Measurements from ENCODE around the gene PRSS36.
A peak's percentile ranks its signal among the peaks of the same experiment; 100 is the strongest.

PRSS36 gene

DNA sequence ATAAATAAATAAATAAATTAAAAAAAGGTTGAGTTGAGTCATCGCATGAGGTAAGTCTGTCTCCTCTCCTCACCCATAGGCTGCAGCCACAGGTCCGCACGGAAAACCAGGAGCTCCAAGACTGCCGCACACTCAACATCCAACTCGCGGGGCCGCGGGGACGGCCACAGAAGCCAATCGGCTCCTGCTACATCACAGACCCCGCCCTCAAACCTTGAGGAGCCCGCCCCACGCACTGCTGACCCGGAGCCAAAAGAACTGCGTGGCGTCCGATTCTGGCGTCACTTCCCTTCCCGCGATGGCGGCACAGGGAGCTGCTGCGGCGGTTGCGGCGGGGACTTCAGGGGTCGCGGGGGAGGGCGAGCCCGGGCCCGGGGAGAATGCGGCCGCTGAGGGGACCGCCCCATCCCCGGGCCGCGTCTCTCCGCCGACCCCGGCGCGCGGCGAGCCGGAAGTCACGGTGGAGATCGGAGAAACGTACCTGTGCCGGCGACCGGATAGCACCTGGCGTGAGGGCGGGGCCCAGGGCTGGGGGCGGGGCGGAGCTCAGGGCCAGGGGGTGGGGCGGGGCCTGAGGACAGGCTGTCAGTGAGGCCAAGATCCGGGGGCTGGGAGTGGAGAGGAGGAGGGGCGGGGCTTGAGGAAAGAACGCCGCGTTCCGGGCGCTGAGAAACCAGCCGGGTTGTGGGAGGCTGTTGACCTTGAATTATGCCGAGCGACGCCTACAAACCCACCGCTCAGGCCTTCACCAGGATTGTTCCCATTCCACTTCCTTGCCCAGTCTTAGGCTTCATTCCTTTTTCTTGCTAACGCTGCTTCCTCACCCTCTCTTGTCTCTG lies 32.3 kb downstream of the PRSS36 start, which contains the start of gene KAT8:
KAT8 (plus strand) TSS at position 281 of the 839 bp plus-strand sequence; CDS start at position 299, 18 bp downstream.
- peak within 1 kb of the TSS; percentile 81 for H3K27ac ChIP-seq (replicated peaks; ENCODE audit: low read length)

DNA sequence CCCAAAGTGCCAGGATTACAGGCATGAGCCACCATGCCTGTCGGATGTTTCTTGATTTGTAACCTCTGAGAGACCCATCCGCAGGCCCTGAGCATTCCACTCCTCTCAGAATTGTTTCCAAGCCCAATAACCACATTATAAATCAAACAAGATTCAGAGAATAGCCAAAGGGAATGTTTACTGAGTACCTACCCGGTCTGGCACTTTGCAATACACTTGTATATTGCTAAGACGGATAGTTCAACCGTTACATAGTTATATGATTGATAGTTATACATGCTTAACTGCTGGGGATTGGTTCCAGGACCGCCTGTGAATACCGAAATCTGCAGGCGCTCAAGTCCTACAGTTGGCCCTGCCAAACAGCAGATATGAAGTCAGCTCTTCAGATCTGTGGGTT lies 35.4 kb downstream of the PRSS36 start:
- Histone ChIP-seq H3K14ac (ENCODE audit: low read length) (no peak overlapping the region), H2BK120ac (ENCODE audit: low read depth, low read length) (no peak overlapping the region), H3K4me2 (ENCODE audit: insufficient read depth, low read length, poor library complexity, severe bottlenecking) (no peak overlapping the region), H2BK5ac (ENCODE audit: low read length) (no peak overlapping the region), H3K27ac (replicated peaks; ENCODE audit: low read length) (no peak overlapping the region), H2AFZ (ENCODE audit: low read length) (no peak overlapping the region), H3K23ac (ENCODE audit: low read depth, low read length, poor library complexity) (no peak overlapping the region), H2AK5ac (ENCODE audit: low read depth, low read length) (no peak overlapping the region), H2BK12ac (ENCODE audit: low read length) (no peak overlapping the region), H3K9ac (ENCODE audit: low read depth, low read length, poor library complexity) (no peak overlapping the region), H3K36me3 (replicated peaks in 1 of 2; ENCODE audit: control insufficient read depth in 2 of 2, insufficient read depth in 2 of 2, low read length in 2 of 2) (peaks cover 31 to 51% of the 10 kb centered on the region in 2 donors), H3K4me1 (ENCODE audit: control insufficient read depth in 2 of 2, insufficient read depth in 1 of 2, low read depth in 1 of 2, low read length in 2 of 2) (peaks cover 5 to 6% of the 10 kb centered on the region in 2 donors), H3K4ac (ENCODE audit: low read length) (no peak overlapping the region), H3K9me3 (replicated peaks in 1 of 2; ENCODE audit: control insufficient read depth in 2 of 2, insufficient read depth in 1 of 2, low read depth in 1 of 2, low read length in 2 of 2) (peaks cover 0 to under 1% of the 10 kb centered on the region in 2 donors), H3K27me3 (ENCODE audit: control insufficient read depth in 3 of 3, insufficient read depth in 3 of 3, low read depth in 1 of 3, low read length in 3 of 3) (no peaks in the 10 kb centered on the region), H3K4me3 (ENCODE audit: low read length in 2 of 2) (no peak overlapping the region), H4K91ac (ENCODE audit: low read depth, low read length, poor library complexity) (no peak overlapping the region), H2BK15ac (ENCODE audit: low read length) (no peak overlapping the region), H3K79me1 (ENCODE audit: low read depth, low read length) (peaks cover 6% of the 10 kb centered on the region), H3K18ac (ENCODE audit: low read length) (no peak overlapping the region), H4K8ac (ENCODE audit: low read depth, low read length) (no peak overlapping the region)
- DNase-seq (ENCODE audit: low spot score) = no peak
- WGBS, 2 donors (ENCODE audit: extremely low coverage in 2 of 2, insufficient read length in 2 of 2, insufficient replicate concordance in 1 of 2) = no CpG with 5 or more reads among the region's 8 CpGs

More for the DNA sequence above, 32.3 kb downstream of the PRSS36 start, which contains the start of gene KAT8:
- Histone ChIP-seq H3K79me1 (ENCODE audit: low read depth, low read length) (peaks cover 7% of the 10 kb centered on the region), H3K4ac (ENCODE audit: low read length) (no peak within 1 kb of the TSS), H3K36me3 (replicated peaks in 1 of 2; ENCODE audit: control insufficient read depth in 2 of 2, insufficient read depth in 2 of 2, low read length in 2 of 2) (peaks cover 23 to 51% of the 10 kb centered on the region in 2 donors), H2BK120ac (ENCODE audit: low read depth, low read length) (no peak within 1 kb of the TSS), H3K23ac (ENCODE audit: low read depth, low read length, poor library complexity) (peak within 1 kb of the TSS; percentile 96), H2BK12ac (ENCODE audit: low read length) (no peak within 1 kb of the TSS), H2BK5ac (ENCODE audit: low read length) (no peak within 1 kb of the TSS), H3K9me3 (replicated peaks in 1 of 2; ENCODE audit: control insufficient read depth in 2 of 2, insufficient read depth in 1 of 2, low read depth in 1 of 2, low read length in 2 of 2) (no peaks in the 10 kb centered on the region), H4K91ac (ENCODE audit: low read depth, low read length, poor library complexity) (no peak within 1 kb of the TSS), H4K8ac (ENCODE audit: low read depth, low read length) (no peak within 1 kb of the TSS), H2AK5ac (ENCODE audit: low read depth, low read length) (no peak within 1 kb of the TSS), H3K27me3 (ENCODE audit: control insufficient read depth in 3 of 3, insufficient read depth in 3 of 3, low read depth in 1 of 3, low read length in 3 of 3) (no peaks in the 10 kb centered on the region), H3K4me1 (ENCODE audit: control insufficient read depth in 2 of 2, insufficient read depth in 1 of 2, low read depth in 1 of 2, low read length in 2 of 2) (peaks cover 3 to 5% of the 10 kb centered on the region in 2 donors), H3K14ac (ENCODE audit: low read length) (no peak within 1 kb of the TSS), H3K18ac (ENCODE audit: low read length) (peak within 1 kb of the TSS; percentile 94), H2AFZ (ENCODE audit: low read length) (peak within 1 kb of the TSS; percentile 88), H2BK15ac (ENCODE audit: low read length) (no peak within 1 kb of the TSS), H3K9ac (ENCODE audit: low read depth, low read length, poor library complexity) (peak within 1 kb of the TSS; percentile 81), H3K4me3 (ENCODE audit: low read length in 2 of 2) (peak within 1 kb of the TSS; percentile 70 to 91), H3K4me2 (ENCODE audit: insufficient read depth, low read length, poor library complexity, severe bottlenecking) (peak within 1 kb of the TSS; percentile 82)
- no CpG with 5 or more reads among the region's 68 CpGs for WGBS, 2 donors (ENCODE audit: extremely low coverage in 2 of 2, insufficient read length in 2 of 2, insufficient replicate concordance in 1 of 2)
- peak; percentile 95 for DNase-seq (ENCODE audit: low spot score)

- no peaks in the 10 kb centered on the region for H3K27me3 ChIP-seq (ENCODE audit: control insufficient read depth in 3 of 3, insufficient read depth in 3 of 3, low read depth in 1 of 3, low read length in 3 of 3)
- no peak overlapping the region for H3K27ac ChIP-seq (replicated peaks; ENCODE audit: low read length)
- H2BK15ac ChIP-seq (ENCODE audit: low read length) = no peak overlapping the region
- no peak overlapping the region for H2AFZ ChIP-seq (ENCODE audit: low read length)
- H3K14ac ChIP-seq (ENCODE audit: low read length) = no peak overlapping the region
- no peak overlapping the region for H3K4ac ChIP-seq (ENCODE audit: low read length)
- no peak overlapping the region for H2BK5ac ChIP-seq (ENCODE audit: low read length)
- no peak overlapping the region for H4K8ac ChIP-seq (ENCODE audit: low read depth, low read length)
- H3K4me1 ChIP-seq (ENCODE audit: control insufficient read depth in 2 of 2, insufficient read depth in 1 of 2, low read depth in 1 of 2, low read length in 2 of 2) = peaks cover 3 to 8% of the 10 kb centered on the region in 2 donors
- no peak overlapping the region for H3K9ac ChIP-seq (ENCODE audit: low read depth, low read length, poor library complexity)
- H3K79me1 ChIP-seq (ENCODE audit: low read depth, low read length) = peaks cover 10% of the 10 kb centered on the region
- H3K4me2 ChIP-seq (ENCODE audit: insufficient read depth, low read length, poor library complexity, severe bottlenecking) = peak overlapping the region; percentile 11
- no peak overlapping the region for H3K4me3 ChIP-seq (ENCODE audit: low read length in 2 of 2)
- H3K9me3 ChIP-seq (replicated peaks in 1 of 2; ENCODE audit: control insufficient read depth in 2 of 2, insufficient read depth in 1 of 2, low read depth in 1 of 2, low read length in 2 of 2) = peaks cover 0 to 1% of the 10 kb centered on the region in 2 donors
- DNase-seq (ENCODE audit: low spot score) = no peak
- H2BK12ac ChIP-seq (ENCODE audit: low read length) = no peak overlapping the region
- no CpG with 5 or more reads among the region's 5 CpGs for WGBS, 2 donors (ENCODE audit: extremely low coverage in 2 of 2, insufficient read length in 2 of 2, insufficient replicate concordance in 1 of 2)
- H4K91ac ChIP-seq (ENCODE audit: low read depth, low read length, poor library complexity) = no peak overlapping the region
- no peak overlapping the region for H2BK120ac ChIP-seq (ENCODE audit: low read depth, low read length)
- H2AK5ac ChIP-seq (ENCODE audit: low read depth, low read length) = no peak overlapping the region
- H3K23ac ChIP-seq (ENCODE audit: low read depth, low read length, poor library complexity) = no peak overlapping the region
- peaks cover 31 to 43% of the 10 kb centered on the region in 2 donors for H3K36me3 ChIP-seq (replicated peaks in 1 of 2; ENCODE audit: control insufficient read depth in 2 of 2, insufficient read depth in 2 of 2, low read length in 2 of 2)
- no peak overlapping the region for H3K18ac ChIP-seq (ENCODE audit: low read length)
Observed at GRCh38 chr16:31113121-31114120, 36.4 kb downstream of the PRSS36 start.
